22Rv1 (cell line): ENCODE results near the gene CLSTN1.

ENCODE experiments used
- ZFX ChIP-seq: fragments of 450-650 bp; IDR thresholded peaks from 2 replicates; pipeline ENCODE4 v1.6.1; 2017; ENCODE audit warnings: antibody characterized with exemption, borderline replicate concordance
- TF ChIP-seq, protein P1 (sequence below): fragments of 450-650 bp; IDR thresholded peaks from 2 replicates; pipeline ENCODE4 v1.5.1; 2017; ENCODE audit warnings: mild to moderate bottlenecking

DNA sequence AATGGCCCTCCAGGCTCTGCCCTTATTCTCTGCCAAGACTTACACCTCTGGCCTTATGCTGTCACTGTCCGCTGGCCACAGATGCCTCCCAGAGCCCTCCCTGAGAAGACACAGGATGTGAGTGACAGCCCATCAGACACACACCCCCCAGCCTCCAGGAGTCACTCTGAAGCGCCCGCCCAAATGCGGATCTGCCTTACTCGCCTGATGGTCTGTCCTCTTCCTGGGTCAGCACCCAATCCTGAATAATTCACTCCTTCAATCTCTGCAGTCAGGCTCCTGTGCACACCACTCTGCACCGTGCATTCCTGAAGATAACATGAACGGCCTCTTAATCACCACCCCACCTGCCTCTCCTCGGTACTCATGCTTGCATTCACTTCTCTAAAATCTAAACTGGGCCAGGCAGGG lies 14.7 kb downstream of the CLSTN1 start:
- TF ChIP-seq, protein P1, sequence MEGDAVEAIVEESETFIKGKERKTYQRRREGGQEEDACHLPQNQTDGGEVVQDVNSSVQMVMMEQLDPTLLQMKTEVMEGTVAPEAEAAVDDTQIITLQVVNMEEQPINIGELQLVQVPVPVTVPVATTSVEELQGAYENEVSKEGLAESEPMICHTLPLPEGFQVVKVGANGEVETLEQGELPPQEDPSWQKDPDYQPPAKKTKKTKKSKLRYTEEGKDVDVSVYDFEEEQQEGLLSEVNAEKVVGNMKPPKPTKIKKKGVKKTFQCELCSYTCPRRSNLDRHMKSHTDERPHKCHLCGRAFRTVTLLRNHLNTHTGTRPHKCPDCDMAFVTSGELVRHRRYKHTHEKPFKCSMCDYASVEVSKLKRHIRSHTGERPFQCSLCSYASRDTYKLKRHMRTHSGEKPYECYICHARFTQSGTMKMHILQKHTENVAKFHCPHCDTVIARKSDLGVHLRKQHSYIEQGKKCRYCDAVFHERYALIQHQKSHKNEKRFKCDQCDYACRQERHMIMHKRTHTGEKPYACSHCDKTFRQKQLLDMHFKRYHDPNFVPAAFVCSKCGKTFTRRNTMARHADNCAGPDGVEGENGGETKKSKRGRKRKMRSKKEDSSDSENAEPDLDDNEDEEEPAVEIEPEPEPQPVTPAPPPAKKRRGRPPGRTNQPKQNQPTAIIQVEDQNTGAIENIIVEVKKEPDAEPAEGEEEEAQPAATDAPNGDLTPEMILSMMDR = no peak
- no peak for TF ChIP-seq ZFX
